KBM-7 (cell line): Measurements from ENCODE around the gene SPATA18.
"Not testable (repeated sequence)": the region's sequence is repeated elsewhere in the genome, so short reads cannot be mapped to it uniquely, and the experiment has no call there.

ENCODE experiments used
- DNase-seq: peaks from one replicate; pipeline ENCODE4 v3.0.0-alpha.2; 2015
- in situ Hi-C: fragments of 300-500 bp; cut with MboI; formaldehyde crosslinking; loops from 2 replicates; pipeline ENCODE4 v1.14.3; 2020; ENCODE audit warnings: low sequenced_read_pairs, low pct_unique_long_range_greater_than_20kb, mixed read lengths

The SPATA18 gene

DNA sequence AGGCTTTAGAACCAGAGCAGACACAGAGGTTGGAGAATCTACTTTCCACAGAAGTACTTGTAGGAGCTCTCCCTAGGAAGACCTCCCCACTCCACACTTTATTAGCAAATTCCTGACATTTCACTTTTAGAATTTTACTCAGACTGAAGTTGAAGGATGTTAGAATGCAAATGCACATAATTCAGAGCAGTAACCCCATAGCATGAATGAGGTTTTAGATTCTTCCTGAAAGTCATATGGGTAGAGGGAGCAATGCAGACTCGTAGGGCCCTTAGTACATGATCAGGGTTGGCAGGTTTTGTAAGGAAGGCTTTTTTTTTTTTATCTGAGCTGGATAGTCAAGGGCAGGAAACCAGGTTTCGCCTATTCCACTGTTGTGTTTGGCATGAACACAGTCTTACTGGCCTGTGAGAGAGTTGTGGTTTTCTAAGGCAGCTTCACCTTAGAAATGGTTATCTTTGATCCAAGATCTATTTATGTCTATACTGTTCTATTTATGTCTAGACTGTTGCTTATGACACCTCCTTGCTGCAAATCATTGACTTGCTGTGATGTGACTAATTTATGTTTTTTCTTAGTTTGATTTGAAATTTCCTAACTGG is 48.9 kb downstream of the SPATA18 start:
- in situ Hi-C loops: no loop called here
- no peak for DNase-seq

- DNase-seq: no peak
- in situ Hi-C loops: no loop called here
These were observed 51.5 kb downstream of the SPATA18 start for GRCh38 chr4:52102587-52102986.

GRCh38 chr4:52103319-52103718 is 52.2 kb downstream of the SPATA18 start:
- in situ Hi-C loops: no loop called here
- DNase-seq: no peak

- in situ Hi-C loops: no loop called here
- DNase-seq: no peak
These were observed 54.2 kb downstream of the SPATA18 start for GRCh38 chr4:52105276-52105675.

GRCh38 chr4:52106191-52106590 is 55.1 kb downstream of the SPATA18 start:
- DNase-seq: no peak
- in situ Hi-C loops: no loop called here

DNA sequence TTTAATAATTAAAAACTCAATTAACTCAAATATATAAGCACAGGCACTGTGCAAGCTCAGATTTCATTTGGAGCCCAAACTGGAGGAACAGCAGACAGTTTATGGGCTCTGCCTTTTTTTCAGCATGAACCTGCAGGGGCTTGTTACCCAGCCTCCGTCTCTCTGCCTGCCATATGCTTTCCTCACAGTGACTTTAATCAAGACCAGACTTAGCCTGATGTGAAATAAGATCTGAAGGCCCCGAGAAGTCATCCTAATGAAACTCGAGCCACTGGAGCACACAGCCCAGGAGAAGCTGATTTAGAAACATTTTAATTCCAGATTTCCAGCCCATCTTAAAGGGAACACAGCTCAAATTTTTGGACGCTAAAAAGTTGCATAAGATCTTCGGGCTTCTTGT is 55.6 kb downstream of the SPATA18 start:
- in situ Hi-C loops: no loop called here
- no peak for DNase-seq

DNA sequence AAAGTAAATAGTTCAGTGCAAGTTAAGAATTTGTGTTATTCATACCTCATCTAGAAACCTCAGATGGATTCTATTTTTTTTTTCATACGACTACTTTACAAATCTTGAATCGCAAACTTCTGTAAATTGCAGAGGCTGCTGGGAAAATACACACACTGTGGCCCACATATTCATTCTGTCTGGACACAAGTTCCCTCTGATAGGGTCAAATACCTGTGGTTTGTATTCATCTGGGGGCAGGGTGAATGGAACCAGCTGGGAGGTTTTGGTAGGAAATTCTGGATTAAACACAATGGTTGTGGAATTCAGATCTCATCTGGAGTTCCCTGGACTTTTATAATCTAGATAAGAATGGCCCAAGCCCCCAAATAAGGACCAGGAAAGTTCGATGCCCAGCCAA is 56.2 kb downstream of the SPATA18 start:
- in situ Hi-C loops: no loop called here

DNA sequence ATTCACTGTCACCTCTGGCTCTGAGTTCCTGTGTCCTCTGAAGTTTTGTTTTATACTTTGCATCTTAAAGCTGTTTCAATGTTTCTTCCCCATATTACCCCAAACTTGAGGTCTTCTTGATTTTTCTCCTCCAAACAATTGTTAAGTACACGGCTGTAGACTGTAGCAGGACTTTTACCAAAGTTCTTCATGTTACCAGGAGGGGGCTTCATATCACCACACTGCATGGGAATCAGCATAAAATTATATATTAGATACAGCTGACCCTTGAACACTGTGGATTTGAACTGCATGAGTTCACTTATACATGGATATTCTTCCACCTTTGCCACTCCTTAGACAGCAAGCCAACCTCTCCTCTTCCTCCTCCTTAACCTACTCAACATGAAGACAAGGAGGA is 56.6 kb downstream of the SPATA18 start:
- in situ Hi-C loops: no loop called here
- DNase-seq: no peak

More for the DNA sequence above, 56.2 kb downstream of the SPATA18 start:
- DNase-seq: no peak

GRCh38 chr4:52110171-52110570 is 59.1 kb downstream of the SPATA18 start:
- in situ Hi-C loops: no loop called here
- no peak for DNase-seq

- in situ Hi-C loops: no loop called here
- DNase-seq: no peak
These were observed 60.9 kb downstream of the SPATA18 start for GRCh38 chr4:52111995-52112394.

DNA sequence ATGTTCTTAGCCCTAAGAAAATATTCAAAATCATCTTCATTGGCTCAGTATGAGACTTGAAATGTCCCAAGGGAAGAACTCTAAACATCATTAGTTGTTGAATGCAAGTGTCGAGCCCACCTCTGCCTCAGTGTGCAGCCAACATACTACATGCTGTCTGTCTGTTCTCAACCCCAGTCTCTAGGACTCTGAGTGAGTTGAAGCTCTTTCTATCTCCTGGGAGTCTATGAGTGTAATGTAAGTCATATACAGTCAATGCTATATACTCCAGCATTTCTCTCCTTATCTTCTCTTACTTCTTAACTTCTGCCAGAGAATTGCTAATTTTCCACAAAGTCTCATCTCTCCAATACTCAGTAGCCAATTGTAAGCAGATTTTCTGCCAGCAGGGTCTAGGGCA is 61.3 kb downstream of the SPATA18 start:
- in situ Hi-C loops: no loop called here
- no peak for DNase-seq

DNA sequence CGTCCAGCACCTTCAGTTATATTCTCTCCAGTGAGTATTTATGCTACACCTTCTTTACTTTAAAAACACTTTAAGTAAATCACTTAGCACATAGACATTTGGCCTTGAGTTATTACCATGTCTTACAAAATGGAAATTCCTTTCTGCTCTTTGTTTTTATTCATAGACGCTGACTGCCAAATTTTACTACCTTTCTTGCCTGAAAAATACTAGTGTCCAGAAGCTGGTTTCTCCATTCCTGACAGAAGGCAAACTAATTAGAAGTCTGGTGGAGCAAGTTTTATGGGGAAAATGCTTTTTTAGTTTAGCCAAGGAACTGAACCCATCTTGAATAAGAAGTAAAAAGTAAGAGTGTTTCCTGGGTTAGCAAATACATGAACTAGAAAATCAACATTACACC is 65.5 kb downstream of the SPATA18 start:
- in situ Hi-C loops: no loop called here
- no peak for DNase-seq

- in situ Hi-C loops: no loop called here
These were observed 75.1 kb downstream of the SPATA18 start for GRCh38 chr4:52126226-52126625.

GRCh38 chr4:52126966-52127365 is 75.9 kb downstream of the SPATA18 start:
- in situ Hi-C loops: no loop called here
- no peak for DNase-seq

More at GRCh38 chr4:52126226-52126625, 75.1 kb downstream of the SPATA18 start:
- DNase-seq: no peak

DNA sequence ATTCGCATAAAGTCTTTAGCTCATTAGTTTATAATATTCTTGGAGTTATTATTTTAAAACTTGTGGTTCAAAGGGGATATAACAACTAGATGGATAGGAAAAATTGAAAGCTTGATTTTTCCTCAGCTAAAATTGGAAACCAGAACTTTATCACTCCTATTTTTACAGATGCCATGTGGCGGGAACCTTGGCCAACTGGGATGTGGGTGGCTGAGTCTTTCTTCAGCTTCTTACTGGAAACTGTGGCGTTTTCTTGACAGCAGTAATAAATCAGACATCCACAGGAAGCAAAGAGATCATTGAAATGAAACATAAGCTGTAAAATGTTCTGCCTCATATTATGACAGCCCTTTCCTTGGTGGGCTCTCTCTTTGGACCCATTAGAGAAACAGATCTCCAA is 84.1 kb downstream of the SPATA18 start:
- in situ Hi-C loops: no loop called here
- no peak for DNase-seq

DNA sequence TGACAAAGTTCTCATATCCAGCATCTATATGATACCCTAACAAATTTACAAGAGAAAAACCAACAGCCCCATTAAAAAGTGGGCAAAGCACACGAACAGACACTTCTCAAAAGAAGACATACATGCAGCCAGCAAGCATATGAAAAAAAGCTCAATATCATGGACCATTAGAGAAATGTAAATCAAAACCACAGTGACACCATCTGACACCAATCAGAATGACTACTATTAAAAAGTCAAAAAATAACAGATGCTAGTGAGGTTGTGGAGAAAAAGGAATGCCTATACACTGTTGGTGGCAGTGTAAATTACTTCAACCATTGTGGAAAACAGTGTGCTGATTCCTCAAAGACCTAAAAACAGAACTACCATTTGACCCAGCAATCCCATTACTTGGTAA is 86.0 kb downstream of the SPATA18 start:
- in situ Hi-C loops: not testable (repeated sequence)

GRCh38 chr4:52142816-52143215 is 91.7 kb downstream of the SPATA18 start:
- no peak for DNase-seq
- in situ Hi-C loops: no loop called here

More for the DNA sequence above, 86.0 kb downstream of the SPATA18 start:
- not testable (repeated sequence) for DNase-seq

GRCh38 chr4:52143815-52144214 is 92.7 kb downstream of the SPATA18 start:
- DNase-seq: no peak
- in situ Hi-C loops: no loop called here

DNA sequence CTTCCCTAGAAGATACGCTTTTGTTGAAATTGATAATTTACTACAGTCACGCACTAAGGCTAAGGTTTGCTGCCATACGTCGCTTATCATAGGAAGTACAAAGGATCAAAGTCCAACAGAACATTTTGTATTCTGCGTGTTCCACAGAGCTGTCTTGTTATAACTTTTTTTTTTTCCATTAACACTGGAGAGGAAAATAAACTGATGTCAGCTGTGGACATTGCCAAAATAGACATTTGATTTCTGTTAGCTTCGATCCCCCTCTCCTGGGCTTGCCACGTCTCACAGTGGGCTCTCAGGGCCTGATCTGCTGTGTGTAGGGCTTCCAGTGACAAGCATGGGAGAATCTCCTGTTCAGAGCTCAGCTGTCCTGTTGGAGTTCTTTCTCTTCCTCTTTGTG is 93.3 kb downstream of the SPATA18 start:
- in situ Hi-C loops: no loop called here
- no peak for DNase-seq
